Activated CD4-positive, alpha-beta T cell treated with anti-CD3 and anti-CD28 coated beads, Interleukin-2, amount 10 ng/mL, durations not matched to agents 7 days and 5 days (primary cell): ENCODE results near the gene DDX25. TPM values are rescaled to one million over a fixed set of nuclear protein-coding genes. Genes with fewer than 3 reads are reported as not detected.

Experiments used
- CTCF ChIA-PET: fragments of 350-600 bp; sonication (Branson Sonifier 250); formaldehyde crosslinking; loops from one replicate; lab custom pipeline; 2021; ENCODE audit warnings: antibody characterized with exemption; lab: Charles Lee
- POLR2A ChIA-PET: fragments of 350-600 bp; sonication (Branson Sonifier 250); formaldehyde crosslinking; loops from one replicate; lab custom pipeline; 2021; ENCODE audit warnings: antibody characterized with exemption; lab: Charles Lee
- DNase-seq: peaks from one replicate; pipeline ENCODE4 v3.0.0-alpha.2; 2020
- H3K27ac Mint-ChIP-seq: one replicate; pipeline ENCODE4 v1.8.0; 2021; ENCODE audit warnings: mild to moderate bottlenecking, moderate library complexity, mixed read lengths
- H3K27me3 Mint-ChIP-seq: one replicate; pipeline ENCODE4 v1.8.0; 2021; ENCODE audit warnings: mixed read lengths
- H3K36me3 Mint-ChIP-seq: one replicate; pipeline ENCODE4 v1.8.0; 2021; ENCODE audit warnings: low read depth, mixed read lengths
- H3K4me1 Mint-ChIP-seq: one replicate; pipeline ENCODE4 v1.8.0; 2021; ENCODE audit warnings: mixed read lengths
- H3K4me3 Mint-ChIP-seq: one replicate; pipeline ENCODE4 v1.8.0; 2021; ENCODE audit warnings: mild to moderate bottlenecking, moderate library complexity, mixed read lengths
- H3K9me3 Mint-ChIP-seq: one replicate; pipeline ENCODE4 v1.8.0; 2021; ENCODE audit warnings: mixed read lengths
- total RNA-seq, 2 experiments: library from RNA; stranded (reverse); gene quantifications; one replicate each; pipeline ENCODE4 v1.2.3, GENCODE V29; 2021

The DDX25 gene
- total RNA-seq, 2 experiments from 2014 or later, result 0.12 TPM; not detected in 1

DNA sequence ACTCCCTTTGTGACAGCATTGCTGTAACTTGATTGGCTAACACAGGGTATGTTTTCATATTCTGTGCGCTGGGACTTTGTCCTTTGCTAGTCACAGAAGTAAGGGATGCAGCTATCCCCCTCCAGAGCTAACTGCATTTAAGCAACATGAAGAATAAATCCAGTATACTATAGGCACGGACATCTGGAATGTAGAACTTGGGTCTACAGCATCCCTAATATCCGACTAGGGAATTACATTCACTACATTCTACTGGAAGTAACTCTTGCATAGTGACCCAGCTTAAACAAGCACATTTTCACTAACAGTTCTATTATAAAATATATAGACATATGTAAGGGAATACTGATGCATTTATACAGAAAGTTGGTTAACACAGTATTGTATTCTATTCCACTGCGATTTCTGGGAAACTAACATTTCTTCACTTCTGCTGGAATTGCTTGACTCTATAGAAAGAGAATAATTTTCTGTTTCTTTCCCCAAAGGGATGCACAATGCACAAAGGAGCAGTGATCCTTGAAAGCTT is 54.6 kb downstream of the DDX25 start:
- H3K27ac Mint-ChIP-seq, result no peak overlapping the region
- H3K4me1 Mint-ChIP-seq, result peaks cover 5% of the 10 kb centered on the region
- ChIA-PET CTCF (no interaction called here), POLR2A (no interaction called here)
- H3K36me3 Mint-ChIP-seq, result no peaks in the 10 kb centered on the region
- H3K9me3 Mint-ChIP-seq, result peaks cover 16% of the 10 kb centered on the region
- no peak for DNase-seq
- no peaks in the 10 kb centered on the region for H3K27me3 Mint-ChIP-seq
- no peak overlapping the region for H3K4me3 Mint-ChIP-seq

DNA sequence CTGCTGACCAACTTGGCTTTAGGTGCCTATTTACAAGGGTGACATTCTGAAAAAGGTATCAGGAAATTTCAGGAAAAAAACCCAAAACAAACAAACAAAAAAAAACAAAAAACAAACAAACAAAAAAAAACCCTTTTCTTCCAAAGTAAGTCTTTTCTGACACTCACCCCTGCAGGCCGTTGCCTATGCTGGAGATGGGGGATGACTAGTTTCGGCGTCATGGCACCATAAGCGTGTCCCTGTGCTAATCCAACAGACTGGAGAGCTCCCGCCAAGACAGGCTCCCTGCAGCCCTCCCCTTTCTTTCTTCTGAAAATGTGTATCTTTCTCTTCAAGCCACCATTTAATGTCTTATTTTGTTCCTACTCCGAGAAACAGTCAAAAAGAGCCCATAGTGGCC is 55.2 kb downstream of the DDX25 start:
- no peak overlapping the region for H3K27ac Mint-ChIP-seq
- ChIA-PET POLR2A (no interaction called here), CTCF (no interaction called here)
- H3K4me3 Mint-ChIP-seq, result no peak overlapping the region
- peaks cover 5% of the 10 kb centered on the region for H3K4me1 Mint-ChIP-seq
- H3K27me3 Mint-ChIP-seq, result no peaks in the 10 kb centered on the region
- peaks cover 16% of the 10 kb centered on the region for H3K9me3 Mint-ChIP-seq
- no peaks in the 10 kb centered on the region for H3K36me3 Mint-ChIP-seq
- no peak for DNase-seq

DNA sequence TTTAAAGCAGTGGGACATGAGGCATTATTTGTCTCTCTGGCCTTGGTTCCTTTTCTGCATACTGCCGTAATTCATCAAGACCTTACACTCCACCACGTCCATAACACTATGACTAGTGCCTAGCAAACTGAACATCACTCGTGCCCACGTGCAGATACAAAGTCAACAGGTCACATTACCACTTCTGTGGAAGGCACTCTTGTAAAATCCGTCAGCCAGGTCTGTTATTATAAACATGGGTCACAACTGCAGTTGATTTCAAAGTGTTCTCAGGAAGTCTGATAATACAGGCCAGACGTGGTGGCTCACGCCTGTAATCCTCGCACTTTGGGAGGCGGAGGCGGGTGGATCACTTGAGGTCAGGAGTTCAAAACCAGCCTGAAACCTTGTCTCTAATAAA is 55.6 kb downstream of the DDX25 start:
- Mint-ChIP-seq H3K4me3 (no peak overlapping the region), H3K9me3 (peaks cover 16% of the 10 kb centered on the region), H3K27ac (no peak overlapping the region), H3K36me3 (no peaks in the 10 kb centered on the region), H3K4me1 (peaks cover 5% of the 10 kb centered on the region), H3K27me3 (no peaks in the 10 kb centered on the region)
- ChIA-PET POLR2A (no interaction called here), CTCF (no interaction called here)
- DNase-seq, result no peak

DNA sequence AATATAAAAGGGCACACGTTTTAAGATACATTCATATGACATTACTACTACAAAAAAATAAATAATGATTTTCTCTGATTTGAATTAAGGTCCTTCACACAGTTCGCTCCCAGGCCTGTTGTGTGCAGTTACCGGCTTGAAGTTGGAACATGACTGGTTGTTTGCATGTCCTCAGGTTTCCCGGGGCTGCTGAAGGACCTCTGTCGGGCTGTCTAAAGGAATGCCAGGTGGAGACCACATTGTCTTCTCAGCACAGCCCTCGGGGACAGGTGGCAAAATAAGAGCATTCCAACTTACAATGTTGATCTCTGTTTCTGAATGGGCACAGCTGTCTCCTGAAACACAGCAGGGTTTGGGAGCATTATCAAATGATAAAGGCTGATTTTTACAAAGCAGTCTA is 56.5 kb downstream of the DDX25 start:
- Mint-ChIP-seq H3K4me1 (peaks cover 5% of the 10 kb centered on the region), H3K9me3 (peaks cover 16% of the 10 kb centered on the region), H3K36me3 (no peaks in the 10 kb centered on the region), H3K27me3 (no peaks in the 10 kb centered on the region), H3K4me3 (no peak overlapping the region), H3K27ac (no peak overlapping the region)
- DNase-seq, result no peak
- CTCF ChIA-PET, result no interaction called here
- POLR2A ChIA-PET, result no interaction called here

DNA sequence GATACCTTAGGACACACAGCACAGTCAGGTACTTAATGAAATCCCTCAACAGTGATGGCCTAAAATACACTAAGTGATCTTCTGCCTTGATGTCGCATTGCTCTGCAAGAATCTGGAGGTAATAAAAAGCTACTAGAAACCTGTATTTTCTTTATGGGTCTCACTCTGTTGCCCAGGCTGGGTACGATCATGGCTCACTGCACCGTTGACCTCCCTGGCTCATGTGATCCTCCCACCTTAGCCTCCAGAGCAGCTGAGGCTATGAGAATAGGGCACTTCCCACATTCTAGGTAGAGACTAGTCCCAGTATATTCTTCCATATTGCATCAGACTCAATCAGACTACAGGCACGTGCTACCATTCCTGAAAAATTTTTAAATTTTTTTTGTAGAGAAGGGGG is 63.2 kb downstream of the DDX25 start:
- no peaks in the 10 kb centered on the region for H3K4me1 Mint-ChIP-seq

DNA sequence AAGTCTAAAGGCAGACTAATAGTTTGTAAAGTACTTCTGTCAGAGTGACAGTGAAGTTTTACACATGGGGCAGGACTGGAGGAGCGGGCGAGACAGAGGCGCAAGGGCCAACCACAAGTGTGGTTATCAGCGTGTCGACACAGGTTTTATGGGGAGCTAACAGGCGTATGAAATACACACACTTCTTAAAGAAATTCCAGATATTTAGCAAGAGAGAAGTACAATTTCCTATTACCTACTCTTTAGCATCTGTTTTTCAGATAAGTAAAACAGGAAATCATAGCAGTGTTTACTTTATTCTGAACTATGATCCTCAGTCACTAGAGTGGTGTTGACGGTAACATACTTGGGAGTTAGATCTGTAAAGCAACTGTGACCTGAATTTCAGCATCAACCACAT is 64.0 kb downstream of the DDX25 start:
- H3K36me3 Mint-ChIP-seq, result no peaks in the 10 kb centered on the region
- ChIA-PET POLR2A (no interaction called here), CTCF (interaction anchor here (0.6 to 1.2 kb wide), 2 partner anchors 13 to 18 kb away, joined by 3 read pairs; no protein-coding TSS in a partner anchor)
- H3K4me3 Mint-ChIP-seq, result no peak overlapping the region
- no peak overlapping the region for H3K27ac Mint-ChIP-seq
- no peaks in the 10 kb centered on the region for H3K4me1 Mint-ChIP-seq
- H3K9me3 Mint-ChIP-seq, result peaks cover 5% of the 10 kb centered on the region
- no peak for DNase-seq
- peaks cover 2% of the 10 kb centered on the region for H3K27me3 Mint-ChIP-seq

More for the DNA sequence above, 63.2 kb downstream of the DDX25 start:
- H3K27me3 Mint-ChIP-seq, result peaks cover 2% of the 10 kb centered on the region
- POLR2A ChIA-PET, result no interaction called here
- H3K27ac Mint-ChIP-seq, result no peak overlapping the region
- no peaks in the 10 kb centered on the region for H3K36me3 Mint-ChIP-seq
- H3K4me3 Mint-ChIP-seq, result no peak overlapping the region
- H3K9me3 Mint-ChIP-seq, result peaks cover 13% of the 10 kb centered on the region
- CTCF ChIA-PET, result no interaction called here
- DNase-seq, result no peak

DNA sequence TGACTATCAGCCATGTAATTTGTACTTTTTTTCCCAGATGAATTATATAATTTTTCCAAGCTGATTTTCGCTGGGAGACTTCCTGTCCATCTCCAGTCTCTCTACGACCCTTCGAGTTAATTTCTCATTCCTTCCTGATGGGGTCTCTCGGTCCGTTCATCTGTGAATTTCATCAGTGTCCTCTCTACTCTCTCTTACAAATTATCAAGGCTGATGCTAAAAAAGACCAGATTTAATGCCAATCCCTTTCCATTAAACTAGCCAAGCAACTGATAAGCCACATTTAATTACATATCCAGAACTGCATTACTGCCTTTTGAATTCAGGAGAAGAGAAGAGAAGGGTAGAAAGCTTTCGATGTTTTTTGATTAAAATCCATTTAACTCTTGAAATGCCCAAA is 67.3 kb downstream of the DDX25 start:
- no peaks in the 10 kb centered on the region for H3K4me1 Mint-ChIP-seq
- no peak overlapping the region for H3K27ac Mint-ChIP-seq
- no peak overlapping the region for H3K4me3 Mint-ChIP-seq
- ChIA-PET POLR2A (no interaction called here), CTCF (interaction anchor here (1.2 kb wide), 1 partner anchor 13 kb away, joined by 3 read pairs; no protein-coding TSS in a partner anchor)
- H3K9me3 Mint-ChIP-seq, result no peaks in the 10 kb centered on the region
- peaks cover 2% of the 10 kb centered on the region for H3K27me3 Mint-ChIP-seq
- no peak for DNase-seq
- H3K36me3 Mint-ChIP-seq, result no peaks in the 10 kb centered on the region

DNA sequence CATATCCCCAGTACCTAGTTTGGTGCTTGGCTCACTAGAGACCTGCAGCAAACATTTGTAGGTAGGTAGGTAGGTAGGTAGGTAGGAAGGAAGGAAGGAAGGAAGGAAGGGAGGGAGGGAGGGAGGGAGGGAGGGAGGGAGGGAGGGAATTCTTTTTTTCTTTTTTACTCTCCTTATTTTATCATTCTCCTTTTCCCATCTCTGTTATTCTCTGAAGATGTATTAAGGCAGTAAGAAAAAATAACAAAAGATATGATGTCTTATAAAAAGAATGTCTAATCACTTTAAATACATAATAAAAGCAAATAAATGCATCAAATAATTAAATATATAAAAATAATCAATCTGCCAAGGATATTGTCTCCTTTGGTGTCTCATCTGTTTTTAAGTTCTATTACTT is 70.0 kb downstream of the DDX25 start:
- no peak for DNase-seq
- POLR2A ChIA-PET, result no interaction called here
- Mint-ChIP-seq H3K4me3 (no peak overlapping the region), H3K36me3 (no peaks in the 10 kb centered on the region), H3K27me3 (no peaks in the 10 kb centered on the region), H3K27ac (no peak overlapping the region), H3K4me1 (no peaks in the 10 kb centered on the region), H3K9me3 (no peaks in the 10 kb centered on the region)
- CTCF ChIA-PET, result no interaction called here

DNA sequence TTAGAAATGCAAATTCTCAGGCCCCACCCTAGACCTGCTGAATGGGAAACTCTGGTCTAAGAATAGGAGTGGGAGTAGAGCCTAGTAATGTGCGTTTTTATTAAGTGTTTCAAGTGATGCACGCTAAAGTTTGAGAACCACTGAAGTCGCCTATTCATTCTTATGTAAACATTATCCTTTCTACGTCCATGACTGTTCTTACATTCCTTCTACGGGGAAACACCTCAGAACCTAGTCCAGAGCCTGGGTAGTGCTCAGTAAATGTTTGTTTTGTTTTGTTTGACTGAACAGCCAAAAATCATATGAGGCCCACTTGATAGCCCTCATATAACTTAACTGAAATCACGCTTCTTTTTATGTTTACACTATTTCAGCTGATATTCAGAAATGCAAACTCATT is 71.3 kb downstream of the DDX25 start:
- DNase-seq, result no peak
- Mint-ChIP-seq H3K4me3 (no peak overlapping the region), H3K9me3 (no peaks in the 10 kb centered on the region), H3K27ac (no peak overlapping the region), H3K27me3 (no peaks in the 10 kb centered on the region), H3K4me1 (peaks cover 1% of the 10 kb centered on the region), H3K36me3 (no peaks in the 10 kb centered on the region)
- CTCF ChIA-PET, result no interaction called here
- POLR2A ChIA-PET, result no interaction called here

DNA sequence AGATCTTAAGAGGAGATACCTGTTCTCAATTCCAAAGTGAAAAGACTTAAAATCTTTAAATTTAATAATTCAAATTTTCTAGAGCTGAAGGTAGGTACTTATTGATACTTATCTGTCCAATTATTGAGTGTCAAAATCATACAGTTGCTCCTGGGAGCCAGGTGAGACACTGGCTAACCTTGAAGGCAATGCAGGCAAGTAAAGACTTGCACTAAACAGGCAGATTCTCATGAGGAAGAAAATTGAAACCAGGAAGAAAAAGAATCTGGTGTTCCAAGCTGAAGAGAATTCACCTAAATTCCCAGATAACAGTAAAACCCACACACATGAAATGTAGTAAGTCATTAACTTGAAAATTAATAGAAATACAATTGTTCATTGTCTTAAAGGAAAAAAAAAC is 71.8 kb downstream of the DDX25 start:
- Mint-ChIP-seq H3K4me1 (peaks cover 1% of the 10 kb centered on the region), H3K9me3 (no peaks in the 10 kb centered on the region), H3K27ac (no peak overlapping the region), H3K36me3 (no peaks in the 10 kb centered on the region), H3K27me3 (no peaks in the 10 kb centered on the region), H3K4me3 (no peak overlapping the region)
- ChIA-PET POLR2A (no interaction called here), CTCF (no interaction called here)
- no peak for DNase-seq

DNA sequence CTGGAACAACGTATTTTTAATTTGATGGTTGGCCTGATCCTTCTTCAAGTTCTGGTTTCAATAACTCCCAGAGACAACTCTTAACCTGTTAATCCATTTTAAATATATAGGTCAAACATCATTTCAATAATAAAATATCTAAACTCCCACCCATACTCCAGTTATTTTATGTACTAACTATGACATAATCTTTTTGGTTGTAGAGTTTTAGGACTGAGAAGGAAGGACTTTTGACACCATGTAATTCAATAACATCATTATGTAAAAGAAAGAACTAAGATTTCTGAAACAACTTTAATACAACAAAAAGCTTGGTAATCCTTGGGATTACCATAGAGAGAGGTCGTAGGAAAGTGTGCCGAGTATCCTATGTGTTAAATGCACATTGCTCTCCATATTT is 73.0 kb downstream of the DDX25 start:
- H3K9me3 Mint-ChIP-seq, result no peaks in the 10 kb centered on the region
- DNase-seq, result no peak
- H3K36me3 Mint-ChIP-seq, result no peaks in the 10 kb centered on the region
- peaks cover 1% of the 10 kb centered on the region for H3K4me1 Mint-ChIP-seq
- no peak overlapping the region for H3K27ac Mint-ChIP-seq
- POLR2A ChIA-PET, result interaction anchor here (0.6 kb wide), 1 partner anchor 28 kb away, joined by 4 read pairs; no protein-coding TSS in a partner anchor
- CTCF ChIA-PET, result no interaction called here
- H3K27me3 Mint-ChIP-seq, result no peaks in the 10 kb centered on the region
- no peak overlapping the region for H3K4me3 Mint-ChIP-seq

DNA sequence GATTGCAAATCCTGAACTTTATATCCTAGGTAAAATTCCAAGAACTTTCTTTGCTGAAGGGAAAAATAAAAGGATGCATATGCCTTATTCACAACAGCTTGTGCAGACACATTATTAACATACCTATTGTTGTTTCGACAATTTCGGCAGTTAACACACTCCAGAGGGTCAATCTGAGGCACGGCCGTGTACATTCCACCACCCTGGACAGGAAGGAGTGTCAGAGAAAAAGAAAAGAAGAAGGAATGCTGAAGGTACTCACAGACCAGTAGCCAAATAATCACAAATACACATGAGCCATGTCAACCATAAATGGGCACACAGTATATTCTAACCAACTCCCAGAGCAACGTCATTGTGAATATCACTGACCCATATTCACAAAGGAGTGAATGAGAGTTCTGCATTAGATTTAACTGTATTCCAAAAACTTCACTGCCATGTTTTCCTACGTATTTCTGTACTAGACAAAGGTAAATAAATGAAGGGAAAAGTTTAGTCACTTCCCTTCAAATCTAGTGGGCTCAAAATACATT is 73.9 kb downstream of the DDX25 start:
- POLR2A ChIA-PET, result no interaction called here
- no peaks in the 10 kb centered on the region for H3K36me3 Mint-ChIP-seq
- CTCF ChIA-PET, result no interaction called here

More for the DNA sequence above, 73.9 kb downstream of the DDX25 start:
- no peak overlapping the region for H3K4me3 Mint-ChIP-seq
- DNase-seq, result no peak
- no peak overlapping the region for H3K27ac Mint-ChIP-seq
- H3K9me3 Mint-ChIP-seq, result no peaks in the 10 kb centered on the region
- H3K27me3 Mint-ChIP-seq, result no peaks in the 10 kb centered on the region
- H3K4me1 Mint-ChIP-seq, result peaks cover 1% of the 10 kb centered on the region
